GM10847 (cell line): Measurements from ENCODE around the gene CUL3.

ENCODE experiments used
- POLR2A ChIP-seq: IDR thresholded peaks from 2 replicates; pipeline ENCODE4 v1.6.1; 2011; ENCODE audit not compliant: insufficient read length; ENCODE audit errors: extremely low read depth

Gene CUL3

DNA sequence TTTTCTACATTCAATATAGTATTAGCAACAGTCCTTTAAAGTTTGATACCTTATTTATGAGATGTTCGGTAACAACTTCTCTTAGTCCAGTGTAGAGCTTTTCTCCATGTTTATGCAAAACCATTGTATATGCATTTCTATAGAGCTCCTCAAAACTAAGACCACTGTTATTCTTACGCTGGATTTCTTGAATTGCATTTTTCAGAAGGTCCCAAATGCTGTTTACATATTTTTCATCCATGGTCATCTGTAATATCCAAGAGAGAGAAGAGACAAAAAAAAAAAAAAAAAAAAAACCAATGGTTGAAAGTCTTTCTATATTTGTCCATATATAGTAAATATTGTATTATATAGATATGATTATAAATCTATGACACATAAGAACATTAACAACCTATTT is 27.6 kb downstream of the CUL3 start:
- TF ChIP-seq POLR2A: no peak

DNA sequence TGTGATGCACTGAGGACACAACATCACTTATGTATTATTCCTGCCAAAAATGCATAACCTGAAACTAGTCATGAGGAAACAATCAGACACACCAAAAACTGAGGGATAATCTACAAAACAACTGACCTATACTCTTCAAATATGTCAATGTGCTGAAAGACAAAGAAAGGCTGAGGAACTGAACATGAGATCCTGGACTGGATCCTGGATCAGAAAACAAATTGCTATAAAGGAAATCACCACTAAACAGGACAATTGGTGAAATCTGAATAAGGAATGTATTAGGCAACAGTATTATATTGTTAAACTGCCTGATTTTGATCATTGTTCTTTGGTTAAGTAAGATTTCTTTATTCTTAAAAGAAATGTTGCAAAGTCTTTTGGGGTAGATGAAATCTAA is 28.8 kb downstream of the CUL3 start:
- TF ChIP-seq POLR2A: no peak

DNA sequence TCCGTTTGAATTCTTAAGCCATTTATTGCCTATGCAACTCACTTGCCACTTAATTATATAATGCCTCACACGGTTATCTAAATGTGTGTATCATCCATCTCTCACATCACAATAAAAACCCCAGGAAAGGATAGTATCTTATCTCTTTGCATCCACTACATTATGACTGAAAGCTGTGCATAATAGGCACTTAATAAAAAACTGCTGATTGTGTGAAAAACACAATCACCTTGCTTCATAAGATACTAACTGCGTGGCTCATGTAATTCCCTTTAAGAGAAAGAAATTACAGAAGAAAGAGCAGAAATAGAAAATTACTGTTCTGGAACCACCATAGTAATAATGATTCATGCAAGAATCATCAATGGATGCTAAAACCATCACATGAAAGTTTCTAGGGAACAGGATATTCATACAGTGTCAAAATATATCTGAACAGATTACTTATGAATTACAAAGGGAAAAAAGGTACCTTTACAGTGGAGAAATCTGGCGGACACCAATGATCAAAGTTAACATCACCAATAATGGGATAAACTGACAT is 29.3 kb downstream of the CUL3 start:
- TF ChIP-seq POLR2A: no peak

DNA sequence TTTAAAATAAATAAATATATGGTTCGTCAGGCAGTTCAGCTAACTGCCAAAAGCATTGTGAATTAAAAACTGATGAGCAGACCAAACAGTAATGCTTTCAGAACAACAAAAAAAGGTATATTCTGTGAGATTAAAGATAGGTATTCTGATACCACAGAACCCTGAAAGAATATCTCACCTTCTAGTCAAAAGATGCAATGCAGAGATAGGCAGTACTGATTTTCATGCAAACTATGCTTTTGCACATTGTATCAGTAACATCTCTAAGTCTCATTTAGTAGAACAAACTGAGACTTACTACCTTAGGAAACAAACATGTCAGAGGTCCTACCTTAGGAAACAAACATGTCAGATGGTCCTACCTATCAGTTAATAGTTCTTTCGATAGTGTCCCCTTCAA is 32.4 kb downstream of the CUL3 start:
- TF ChIP-seq POLR2A: no peak

DNA sequence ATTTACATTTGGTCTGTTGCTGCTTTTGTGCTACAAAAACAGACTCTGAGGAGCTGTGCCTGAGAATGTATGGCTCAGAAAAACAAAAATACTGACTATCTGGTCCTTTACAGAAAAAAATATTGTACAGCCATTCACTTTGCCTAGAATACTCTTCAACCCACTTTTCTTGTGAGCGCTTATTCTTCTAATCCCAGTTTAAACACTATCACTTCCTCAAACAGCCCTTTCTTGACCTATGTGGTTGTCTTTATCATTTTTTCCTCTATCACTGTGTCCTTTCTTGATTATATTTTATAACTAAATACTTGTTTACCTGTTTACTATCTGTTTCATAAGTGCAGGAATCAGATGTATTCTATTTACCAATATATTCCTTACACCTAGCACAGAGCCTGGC is 33.5 kb downstream of the CUL3 start:
- no peak for TF ChIP-seq POLR2A

DNA sequence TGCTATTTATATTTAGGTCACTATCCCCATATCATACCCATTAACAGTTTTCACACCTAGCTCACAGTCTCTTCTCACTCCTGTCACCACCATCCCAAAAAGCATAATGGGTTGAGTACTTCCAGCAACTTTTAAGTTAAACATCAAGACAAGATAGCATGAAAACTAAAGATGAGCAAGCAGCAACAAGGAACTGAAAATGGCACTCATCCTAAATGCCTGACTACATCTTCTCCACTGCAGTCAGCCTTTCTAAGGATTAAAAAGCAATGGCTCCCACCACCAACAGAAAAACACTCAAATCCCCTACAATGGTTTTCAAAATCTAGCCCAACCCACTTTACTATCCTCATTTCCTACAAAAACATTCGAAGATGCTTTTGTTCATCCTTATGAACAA is 38.2 kb downstream of the CUL3 start:
- TF ChIP-seq POLR2A: no peak

- TF ChIP-seq POLR2A: no peak
These were observed 39.1 kb downstream of the CUL3 start for GRCh38 chr2:224545884-224546644.

- no peak for TF ChIP-seq POLR2A
These were observed 41.2 kb downstream of the CUL3 start for GRCh38 chr2:224543939-224544338.

DNA sequence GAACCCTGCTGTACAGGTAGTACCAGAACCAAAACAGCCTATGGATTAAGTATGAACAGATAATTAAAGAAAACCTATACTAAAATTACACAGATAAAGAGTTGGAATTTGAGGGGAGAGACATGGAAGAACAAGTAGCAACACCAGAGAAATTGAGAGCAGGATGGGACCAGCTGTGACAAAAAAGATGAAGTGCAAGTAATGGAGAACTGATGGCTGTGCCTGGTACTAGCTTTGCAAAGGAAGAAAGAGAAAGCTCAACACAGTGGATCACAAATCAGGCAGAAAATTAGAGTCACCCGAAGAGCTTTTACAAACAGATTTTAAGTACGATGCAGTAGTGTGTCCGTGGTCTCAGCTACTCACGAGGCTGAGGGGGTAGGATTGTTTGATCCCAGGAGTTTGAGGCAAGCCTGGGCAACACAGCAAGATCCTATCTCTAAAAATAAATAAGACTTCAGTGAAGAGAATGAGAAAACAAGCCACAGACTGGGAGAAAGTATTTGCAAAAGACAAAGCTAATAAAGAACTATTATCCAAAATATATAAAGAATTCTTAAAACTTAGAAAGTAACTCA is 46.5 kb downstream of the CUL3 start:
- no peak for TF ChIP-seq POLR2A

DNA sequence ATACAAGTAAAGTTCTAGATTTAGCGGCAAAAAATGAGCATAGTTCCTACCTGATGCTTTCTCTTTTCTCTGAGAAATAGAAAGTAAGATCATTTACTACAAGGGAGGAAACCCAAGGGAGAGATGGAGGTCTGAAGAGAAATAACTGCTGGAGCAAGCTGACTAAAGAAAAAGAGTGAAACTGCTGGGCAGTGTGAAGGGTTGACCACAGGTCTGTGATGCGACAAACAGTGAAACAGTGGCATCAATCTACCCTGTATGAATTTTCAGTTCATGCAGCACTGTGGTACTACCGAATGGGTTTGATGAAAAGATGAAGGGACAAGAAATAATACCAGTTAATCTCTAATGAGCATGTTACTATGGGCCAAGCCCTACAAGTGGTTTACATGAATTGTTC is 52.2 kb downstream of the CUL3 start:
- TF ChIP-seq POLR2A: no peak

- no peak for TF ChIP-seq POLR2A
These were observed 52.7 kb downstream of the CUL3 start for GRCh38 chr2:224532441-224532840.

DNA sequence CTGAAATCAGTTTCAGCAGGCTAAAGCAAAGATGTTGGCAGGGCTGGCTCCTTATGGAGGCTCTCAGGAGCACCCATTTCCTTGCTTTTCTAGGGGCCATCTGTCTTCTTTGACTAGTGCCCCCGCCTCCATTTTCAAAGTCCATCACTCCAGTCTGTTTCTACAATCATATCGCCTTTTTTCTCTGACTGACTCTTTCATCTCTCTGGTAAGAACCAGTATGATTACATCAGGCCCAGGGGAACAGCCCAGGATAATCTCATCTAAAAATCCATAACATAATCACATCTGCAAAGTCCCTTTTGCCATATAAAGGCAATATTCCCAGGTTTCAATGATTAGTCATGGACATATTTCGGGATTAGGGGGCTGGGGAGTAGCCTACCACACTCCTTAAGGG is 57.0 kb downstream of the CUL3 start:
- TF ChIP-seq POLR2A: no peak

DNA sequence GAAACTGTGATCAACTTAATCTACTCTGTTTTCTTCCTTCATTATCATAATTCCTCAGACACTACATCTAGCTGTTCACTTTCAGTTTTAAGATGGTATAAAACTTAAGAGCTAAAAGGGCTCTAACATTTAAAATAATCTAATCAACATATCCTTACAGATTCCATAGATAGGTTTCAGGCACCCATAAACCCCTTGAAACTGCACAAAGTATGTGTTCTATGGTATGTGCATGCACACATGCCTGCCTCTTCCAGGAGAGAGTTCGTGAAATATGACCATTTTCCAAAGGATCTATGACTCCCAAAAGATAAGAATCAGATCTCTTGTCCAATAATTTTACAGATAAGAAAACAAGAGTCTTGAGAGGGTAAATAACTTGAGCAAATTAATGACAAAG is 59.4 kb downstream of the CUL3 start:
- TF ChIP-seq POLR2A: no peak

GRCh38 chr2:224524657-224525056 is 60.5 kb downstream of the CUL3 start:
- TF ChIP-seq POLR2A: no peak

GRCh38 chr2:224523626-224524577 is 61.3 kb downstream of the CUL3 start:
- TF ChIP-seq POLR2A: no peak

DNA sequence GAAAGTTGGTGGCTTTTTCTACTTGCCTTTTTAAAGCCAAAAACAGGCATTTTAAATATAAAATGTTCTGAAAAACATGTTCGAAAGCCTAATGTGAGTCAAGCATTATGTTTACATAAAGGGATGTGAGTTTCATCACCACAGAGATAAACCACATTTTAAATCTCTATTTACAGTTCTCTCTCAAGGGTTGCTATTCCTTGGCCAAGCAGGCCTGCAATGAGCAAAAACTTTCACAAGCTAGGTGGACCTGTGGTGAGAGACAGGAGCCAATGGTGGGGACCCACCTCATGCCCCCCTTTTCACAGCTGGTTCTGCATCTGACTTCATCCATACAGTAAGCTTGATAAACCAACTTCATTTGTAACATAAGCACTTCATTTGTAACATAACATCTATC is 65.1 kb downstream of the CUL3 start:
- no peak for TF ChIP-seq POLR2A
